ENCODE results near the gene SRMS.

- TF ChIP-seq CTCF (IDR thresholded peaks at IDR 0.05) (no peak), EP300 (IDR thresholded peaks at IDR 0.05) (no peak)
Observed at GRCh38 chr20:63536997-63537524, 10.5 kb downstream of the SRMS start, which contains the start of gene PTK6.
